AG10803 (cell line): ENCODE measurements around the gene OXER1.

ENCODE experiments used
- DNase-seq: peaks from one replicate; pipeline ENCODE4 v3.0.0; 2010; ENCODE audit warnings: low read depth
- H3K4me3 ChIP-seq: 2 replicates; pipeline ENCODE4 v1.5.1; 2011; ENCODE audit warnings: mild to moderate bottlenecking, low read length, control low read depth
- TF ChIP-seq, protein P1 (sequence below): conservative IDR thresholded peaks from 2 replicates; pipeline ENCODE4 v1.5.1; 2011; ENCODE audit warnings: mild to moderate bottlenecking, low read length, control low read depth, inconsistent platforms

Gene OXER1

DNA sequence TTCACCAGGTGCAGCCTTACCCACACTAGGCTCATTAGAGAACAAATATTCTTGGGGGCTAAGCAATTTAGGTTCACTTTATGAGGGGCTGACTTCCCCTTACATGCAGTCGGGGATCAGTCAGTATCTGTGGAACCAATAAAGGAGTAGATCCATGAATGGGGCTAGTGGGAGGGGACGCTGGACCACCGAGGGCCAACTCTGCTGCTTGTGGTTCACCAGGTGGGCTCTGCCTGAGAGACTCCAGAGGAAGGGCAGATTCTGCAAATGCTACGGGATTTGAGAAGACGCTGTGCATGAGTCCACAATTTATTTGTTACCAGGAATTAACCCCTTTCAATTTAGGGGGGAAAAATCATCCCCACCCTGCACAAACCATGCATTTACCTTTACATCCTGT is 44.4 kb upstream of the OXER1 start:
- DNase-seq: no peak
- TF ChIP-seq, protein P1, sequence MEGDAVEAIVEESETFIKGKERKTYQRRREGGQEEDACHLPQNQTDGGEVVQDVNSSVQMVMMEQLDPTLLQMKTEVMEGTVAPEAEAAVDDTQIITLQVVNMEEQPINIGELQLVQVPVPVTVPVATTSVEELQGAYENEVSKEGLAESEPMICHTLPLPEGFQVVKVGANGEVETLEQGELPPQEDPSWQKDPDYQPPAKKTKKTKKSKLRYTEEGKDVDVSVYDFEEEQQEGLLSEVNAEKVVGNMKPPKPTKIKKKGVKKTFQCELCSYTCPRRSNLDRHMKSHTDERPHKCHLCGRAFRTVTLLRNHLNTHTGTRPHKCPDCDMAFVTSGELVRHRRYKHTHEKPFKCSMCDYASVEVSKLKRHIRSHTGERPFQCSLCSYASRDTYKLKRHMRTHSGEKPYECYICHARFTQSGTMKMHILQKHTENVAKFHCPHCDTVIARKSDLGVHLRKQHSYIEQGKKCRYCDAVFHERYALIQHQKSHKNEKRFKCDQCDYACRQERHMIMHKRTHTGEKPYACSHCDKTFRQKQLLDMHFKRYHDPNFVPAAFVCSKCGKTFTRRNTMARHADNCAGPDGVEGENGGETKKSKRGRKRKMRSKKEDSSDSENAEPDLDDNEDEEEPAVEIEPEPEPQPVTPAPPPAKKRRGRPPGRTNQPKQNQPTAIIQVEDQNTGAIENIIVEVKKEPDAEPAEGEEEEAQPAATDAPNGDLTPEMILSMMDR: no peak
- no peak overlapping the region for H3K4me3 ChIP-seq

GRCh38 chr2:42806786-42807185 is 42.9 kb upstream of the OXER1 start:
- DNase-seq: no peak
- TF ChIP-seq, protein P1: no peak
- H3K4me3 ChIP-seq: no peak overlapping the region

DNA sequence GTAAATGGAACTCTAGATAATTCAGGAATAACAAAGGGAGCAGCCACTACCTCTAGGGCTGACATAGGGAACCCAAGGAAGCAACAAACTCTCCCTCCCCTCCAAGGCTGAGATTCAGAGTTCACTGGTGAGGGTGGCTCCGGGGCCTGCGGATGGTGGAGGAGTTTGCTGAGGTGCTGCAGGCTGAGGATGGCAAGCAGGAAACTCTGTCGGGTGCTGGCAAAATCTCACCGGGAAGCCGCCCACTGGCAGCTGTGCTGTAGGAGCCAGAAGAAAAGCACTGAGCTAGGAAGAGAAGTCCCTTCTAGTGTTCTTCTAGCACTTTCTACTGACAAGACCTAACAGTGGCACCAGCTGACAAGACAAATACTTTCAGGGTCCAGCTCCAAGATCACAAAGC is 41.0 kb upstream of the OXER1 start:
- TF ChIP-seq, protein P1: no peak
- no peak overlapping the region for H3K4me3 ChIP-seq
- DNase-seq: no peak

DNA sequence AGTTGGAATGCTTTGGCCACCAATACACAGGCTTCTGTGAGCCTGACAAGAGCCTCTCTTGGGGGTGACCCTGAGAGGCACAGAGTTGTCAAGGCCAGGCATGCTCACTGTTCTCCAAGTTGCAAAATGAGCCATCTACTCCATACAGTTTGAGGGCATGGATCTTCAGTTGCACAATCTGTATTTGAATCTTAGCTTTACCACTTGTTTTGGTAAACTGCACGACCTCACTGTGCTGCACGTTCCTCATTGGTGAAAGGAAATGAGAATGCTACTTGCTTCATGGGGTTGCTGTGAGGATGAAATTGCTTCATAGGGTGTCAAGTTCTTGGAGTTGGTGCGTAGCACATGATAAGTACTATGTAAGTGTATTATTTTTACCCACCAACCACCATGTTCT is 40.4 kb upstream of the OXER1 start:
- H3K4me3 ChIP-seq: no peak overlapping the region
- TF ChIP-seq, protein P1: no peak
- DNase-seq: peak; percentile 53

DNA sequence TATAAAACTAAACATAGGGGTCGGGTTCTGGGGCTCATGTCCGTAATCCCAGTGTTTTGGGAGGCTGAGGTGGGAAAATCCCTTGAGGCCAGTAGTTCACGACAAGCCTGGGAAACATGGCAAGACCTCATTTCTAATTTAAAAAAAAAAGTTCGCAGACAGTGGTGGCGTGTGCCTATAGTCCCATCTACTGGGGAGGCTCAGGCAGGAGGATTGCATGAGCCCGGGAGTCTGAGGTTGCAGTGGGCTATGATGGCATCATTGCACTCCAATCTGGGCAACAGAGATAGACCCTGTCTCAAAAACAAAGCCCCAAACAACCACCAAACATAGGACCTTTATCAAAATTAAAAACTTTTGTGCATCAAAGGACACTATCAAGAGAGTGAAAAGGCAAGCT is 38.2 kb upstream of the OXER1 start:
- H3K4me3 ChIP-seq: no peak overlapping the region
- TF ChIP-seq, protein P1: no peak
- DNase-seq: no peak

- DNase-seq: peak; percentile 52
- TF ChIP-seq, protein P1: no peak
- no peak overlapping the region for H3K4me3 ChIP-seq
Measured at GRCh38 chr2:42801381-42801780, 37.4 kb upstream of the OXER1 start.

GRCh38 chr2:42800981-42801380 is 37.0 kb upstream of the OXER1 start:
- TF ChIP-seq, protein P1: no peak
- DNase-seq: peak; percentile 31
- no peak overlapping the region for H3K4me3 ChIP-seq
